ENCODE data around the gene AFF3. TPM values are rescaled to one million over a fixed set of nuclear protein-coding genes. Genes with fewer than 3 reads are reported as not detected.
"Not testable (repeated sequence)": the region's sequence is repeated elsewhere in the genome, so short reads cannot be mapped to it uniquely, and the experiment has no call there.

AFF3 gene
- total and polyA plus RNA-seq, 2 of the 8 experiments (the other 6 are each of a cell fraction or from before 2014, with no cell fraction given), result 0.27 to 3.0 TPM

- H3K36me3 ChIP-seq (ENCODE audit: control insufficient read depth in 2 of 4, insufficient read depth in 4 of 4, low read length in 3 of 4); H4K91ac ChIP-seq (replicated peaks; ENCODE audit: insufficient read length, low read length); H2BK12ac ChIP-seq (ENCODE audit: low read depth, low read length); H4K20me1 ChIP-seq (replicated peaks in 1 of 2; ENCODE audit: control insufficient read depth in 1 of 2, insufficient read depth in 2 of 2, low read length in 2 of 2); FAIRE-seq; H4K8ac ChIP-seq (ENCODE audit: extremely low read depth, insufficient read depth, low read length); H2BK120ac ChIP-seq (replicated peaks; ENCODE audit: low read depth, low read length); H3K14ac ChIP-seq (ENCODE audit: insufficient read length); H3K23ac ChIP-seq (ENCODE audit: insufficient read length); CTCF ChIA-PET (ENCODE audit: partially characterized antibody); H3K79me2 ChIP-seq (ENCODE audit: control insufficient read depth in 1 of 2, insufficient read depth in 2 of 2, low read length in 2 of 2); H3K79me1 ChIP-seq (ENCODE audit: low read depth, low read length); H2BK15ac ChIP-seq (ENCODE audit: low read length); H2BK5ac ChIP-seq (ENCODE audit: low read depth, low read length); H3K18ac ChIP-seq (ENCODE audit: extremely low read depth, low read length); H2BK20ac ChIP-seq (ENCODE audit: low read length); POLR2A ChIA-PET (ENCODE audit: partially characterized antibody); H3K56ac ChIP-seq (replicated peaks; ENCODE audit: insufficient read length, low read depth, low read length); H2AK5ac ChIP-seq (ENCODE audit: low read depth, low read length); H3K9ac ChIP-seq (replicated peaks in 1 of 4; ENCODE audit: extremely low read depth in 1 of 4, low read depth in 3 of 4, low read length in 3 of 4); H3K27ac ChIP-seq (ENCODE audit: low read depth, low read length); H3K9me3 ChIP-seq (ENCODE audit: insufficient read depth in 2 of 2, low read depth in 1 of 2, low read length in 1 of 2); H2AFZ ChIP-seq (ENCODE audit: low read length); H4K5ac ChIP-seq (ENCODE audit: insufficient read length, low read depth, low read length); H3K23me2 ChIP-seq (ENCODE audit: low read depth, low read length); H3K4ac ChIP-seq (replicated peaks; ENCODE audit: insufficient read length, low read depth, low read length); H3K4me1 ChIP-seq (replicated peaks in 1 of 4; ENCODE audit: control insufficient read depth in 3 of 4, insufficient read depth in 4 of 4, low read length in 3 of 4): not testable (repeated sequence)
- Histone ChIP-seq H3K27me3 (replicated peaks in 1 of 4; ENCODE audit: control insufficient read depth in 3 of 4, extremely low read depth in 1 of 4, insufficient read depth in 3 of 4, low read length in 3 of 4) (peaks cover 14 to 49% (median 39%) of the 10 kb centered on the region in 4 experiments), H3K4me2 (ENCODE audit: insufficient read depth in 1 of 2, low read depth in 2 of 2, low read length in 2 of 2) (peak overlapping the region in 1 of 2 experiments; percentile 37; a peak in 1 of 4 replicates), H3K4me3 (ENCODE audit: extremely low read depth in 1 of 4, insufficient read depth in 2 of 4, low read depth in 3 of 4, low read length in 4 of 4) (peak overlapping the region in 1 of 4 experiments; percentile 10; a peak in 1 of 8 replicates)
- no CpG with 5 or more reads among the region's 60 CpGs for WGBS, 2 experiments (ENCODE audit: extremely low coverage in 1 of 2, insufficient coverage in 1 of 2, insufficient read length in 1 of 2, insufficient replicate concordance in 2 of 2, low coverage in 1 of 2, low lambda C conversion rate in 2 of 2, missing lambda C conversion rate in 1 of 2)
- peak in 1 of 2 experiments; percentile 49 for DNase-seq (ENCODE audit: low read depth in 1 of 2, low spot score in 2 of 2)
Measured at GRCh38 chr2:100104265-100104664, 38.1 kb downstream of the AFF3 start.
